Activated naive CD4-positive, alpha-beta T cell (primary cell): Measurements from ENCODE around the gene ST6GALNAC6.
A peak's percentile ranks its signal among the peaks of the same experiment; 100 is the strongest.
"Not testable (repeated sequence)": the region's sequence is repeated elsewhere in the genome, so short reads cannot be mapped to it uniquely, and the experiment has no call there.

Experiments
- DNase-seq, 4 experiments: peaks; one replicate each; lab custom pipeline; 2025; lab: John Stamatoyannopoulos, UW

The ST6GALNAC6 gene

GRCh38 chr9:127873223-127873691 is 26.1 kb downstream of the ST6GALNAC6 start:
- no peak for DNase-seq

GRCh38 chr9:127872369-127873222 is 26.8 kb downstream of the ST6GALNAC6 start:
- DNase-seq = no peak

- no peak for DNase-seq
Measured at GRCh38 chr9:127871531-127871930, 27.9 kb downstream of the ST6GALNAC6 start.

- DNase-seq = no peak
Measured at GRCh38 chr9:127870887-127871286, 28.5 kb downstream of the ST6GALNAC6 start.

GRCh38 chr9:127870153-127870491 is 29.3 kb downstream of the ST6GALNAC6 start:
- DNase-seq = not testable (repeated sequence)

- peak; percentile 55 to 68 (median 64) for DNase-seq
Measured at GRCh38 chr9:127869310-127870152, 29.9 kb downstream of the ST6GALNAC6 start.

- DNase-seq = no peak
Measured at GRCh38 chr9:127868278-127868902, 31.0 kb downstream of the ST6GALNAC6 start.

GRCh38 chr9:127867356-127868277 is 31.8 kb downstream of the ST6GALNAC6 start:
- DNase-seq = no peak

- no peak for DNase-seq
Measured at GRCh38 chr9:127866535-127866934, 32.9 kb downstream of the ST6GALNAC6 start.

GRCh38 chr9:127865645-127866464 is 33.5 kb downstream of the ST6GALNAC6 start:
- DNase-seq = no peak

GRCh38 chr9:127863191-127863621 is 36.2 kb downstream of the ST6GALNAC6 start:
- no peak for DNase-seq

GRCh38 chr9:127862075-127863011 is 37.1 kb downstream of the ST6GALNAC6 start:
- peak in 2 of 4 experiments; percentile 36 for DNase-seq

GRCh38 chr9:127860779-127861178 is 38.6 kb downstream of the ST6GALNAC6 start:
- DNase-seq = no peak

GRCh38 chr9:127860260-127860659 is 39.1 kb downstream of the ST6GALNAC6 start:
- no peak for DNase-seq

- no peak for DNase-seq
Measured at GRCh38 chr9:127858041-127858512, 41.3 kb downstream of the ST6GALNAC6 start.

GRCh38 chr9:127857278-127857677 is 42.1 kb downstream of the ST6GALNAC6 start:
- DNase-seq = no peak

GRCh38 chr9:127856729-127857116 is 42.7 kb downstream of the ST6GALNAC6 start:
- no peak for DNase-seq

GRCh38 chr9:127856094-127856728 is 43.2 kb downstream of the ST6GALNAC6 start:
- no peak for DNase-seq

GRCh38 chr9:127855522-127855921 is 43.9 kb downstream of the ST6GALNAC6 start:
- DNase-seq = no peak
